Adipose tissue (tissue), 3 donors: ENCODE measurements around the gene DENND1A. TPM values are rescaled to one million over a fixed set of nuclear protein-coding genes. Genes with fewer than 3 reads are reported as not detected.
"Not testable (repeated sequence)": the region's sequence is repeated elsewhere in the genome, so short reads cannot be mapped to it uniquely, and the experiment has no call there.

Experiments used
- H3K27ac ChIP-seq: one replicate; pipeline ENCODE4 v1.5.1; 2013; ENCODE audit warnings: low read depth, low read length
- WGBS, 3 donors: extraction: QIAGEN DNeasy Blood & Tissue Kit; methylation state at CpG; one replicate each; pipeline ENCODE4 v1.1.7; 2013; 5-methylcytosine and 5-hydroxymethylcytosine counted together
- polyA plus RNA-seq, 3 donors: library from polyadenylated mRNA; stranded (reverse); fragments of 200-250 nt; gene quantifications; one replicate each; pipeline ENCODE4 v1.2.3, GENCODE V29; 2013
- donor health status: healthy with polysubstance abuse.
- donor health status: Bipolar disorder and iron deficiency.
- donor health status: healthy.

Gene DENND1A
- polyA plus RNA-seq, 3 donors: 3.3 to 12.9 (median 9.4) TPM

DNA sequence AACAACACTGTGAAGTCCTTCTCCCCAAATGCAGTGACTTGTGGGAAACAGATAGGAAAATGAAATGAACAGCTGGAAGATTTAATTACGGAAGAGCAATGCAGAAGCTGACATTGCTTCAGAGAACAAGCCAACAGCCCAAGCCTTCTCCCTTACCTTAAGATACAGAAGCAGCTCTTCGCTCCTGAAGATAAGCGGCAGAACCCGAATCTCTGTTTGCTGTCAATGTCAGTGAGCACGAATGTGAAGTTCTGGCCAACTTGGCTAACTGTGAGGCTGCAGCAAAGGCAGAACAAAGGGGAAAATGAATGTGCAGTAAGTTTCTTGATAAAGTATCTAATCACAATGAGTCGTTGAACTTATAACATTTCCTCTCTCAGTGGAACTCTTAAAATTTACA, 172.4 kb downstream of the DENND1A start:
- 60 to 82% (median 68%) methylated on average over 6 of the region's 6 CpGs for WGBS, 3 donors
- no peak overlapping the region for H3K27ac ChIP-seq

DNA sequence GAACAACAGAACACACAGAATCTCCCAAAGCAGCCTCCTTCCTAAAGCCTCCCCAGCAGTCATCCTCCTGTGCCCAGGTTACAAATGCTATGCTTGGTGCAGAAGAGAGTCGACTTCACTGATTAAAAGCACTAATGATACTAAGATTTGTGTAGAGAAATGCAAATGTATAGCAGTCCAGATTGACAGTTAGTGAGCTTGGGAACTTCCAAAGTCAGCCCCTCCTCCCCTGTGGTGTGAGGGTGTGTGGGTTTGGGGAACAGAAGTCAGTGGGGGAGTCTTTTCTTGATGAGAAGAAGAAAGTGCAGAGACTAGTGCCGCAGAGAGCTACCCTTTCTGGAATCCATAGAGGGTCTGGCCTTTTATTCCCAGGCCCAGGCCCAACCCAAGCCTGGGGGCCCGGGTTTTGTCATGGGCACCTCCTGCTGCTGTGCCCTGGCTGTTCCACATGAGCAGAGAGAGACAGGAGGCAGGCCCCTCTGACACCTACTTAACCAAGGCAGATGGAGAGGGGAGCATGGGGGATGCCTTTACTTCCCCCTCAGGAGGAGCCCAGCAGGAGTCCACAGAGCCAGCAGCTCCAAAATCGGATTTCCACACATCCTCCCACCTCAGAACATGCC, 173.3 kb downstream of the DENND1A start:
- H3K27ac ChIP-seq: no peak overlapping the region
- 93 to 94% (median 94%) methylated on average over 4 of the region's 4 CpGs for WGBS, 3 donors

- WGBS, 3 donors: 85 to 99% (median 88%) methylated on average over 2 of the region's 2 CpGs
- H3K27ac ChIP-seq: no peak overlapping the region
Observed at GRCh38 chr9:123753669-123754258, 176.2 kb downstream of the DENND1A start.

DNA sequence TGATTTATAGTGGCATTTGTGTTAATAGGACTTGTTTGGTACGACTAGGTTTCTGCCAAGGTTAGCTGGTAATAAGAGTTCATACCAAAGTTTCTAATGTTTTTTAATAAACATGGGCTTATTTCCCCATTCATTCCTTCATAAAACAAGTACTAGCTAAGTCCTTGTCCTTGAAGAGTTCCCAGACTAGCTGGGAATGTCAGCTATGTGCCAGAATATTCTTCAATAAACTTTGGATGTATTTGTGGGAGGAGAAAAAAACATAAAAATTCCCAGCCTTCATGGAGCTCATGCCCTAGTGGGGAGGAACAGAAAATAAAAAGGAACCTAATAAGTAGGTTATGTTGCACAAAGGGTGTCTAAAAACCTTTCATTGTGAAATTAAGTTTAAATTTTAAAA, 176.9 kb downstream of the DENND1A start:
- no peak overlapping the region for H3K27ac ChIP-seq
- 56 to 62% (median 60%) methylated on average over 1 of the region's 1 CpG for WGBS, 3 donors

GRCh38 chr9:123749580-123750202, 180.2 kb downstream of the DENND1A start:
- 80 to 90% (median 87%) methylated on average over 4 of the region's 4 CpGs for WGBS, 3 donors
- H3K27ac ChIP-seq: no peak overlapping the region

GRCh38 chr9:123746765-123747164, 183.2 kb downstream of the DENND1A start:
- 97 to 100% (median 100%) methylated on average over 1 of the region's 1 CpG for WGBS, 3 donors
- no peak overlapping the region for H3K27ac ChIP-seq

GRCh38 chr9:123745933-123746332, 184.0 kb downstream of the DENND1A start:
- 95 to 100% (median 96%) methylated on average over 1 of the region's 1 CpG for WGBS, 3 donors
- no peak overlapping the region for H3K27ac ChIP-seq

GRCh38 chr9:123745451-123745850, 184.5 kb downstream of the DENND1A start:
- 70 to 97% (median 87%) methylated on average over 2 of the region's 2 CpGs for WGBS, 3 donors
- H3K27ac ChIP-seq: no peak overlapping the region

- no peak overlapping the region for H3K27ac ChIP-seq
- 94 to 95% (median 95%) methylated on average over 4 of the region's 4 CpGs for WGBS, 3 donors
Observed at GRCh38 chr9:123743737-123744136, 186.2 kb downstream of the DENND1A start.

GRCh38 chr9:123742009-123742767, 187.7 kb downstream of the DENND1A start:
- H3K27ac ChIP-seq: no peak overlapping the region
- WGBS, 3 donors: 29 to 59% (median 57%) methylated on average over 7 of the region's 7 CpGs

- H3K27ac ChIP-seq: no peak overlapping the region
- WGBS, 3 donors: 52 to 78% (median 59%) methylated on average over 3 of the region's 3 CpGs
Observed at GRCh38 chr9:123741214-123741613, 188.7 kb downstream of the DENND1A start.

DNA sequence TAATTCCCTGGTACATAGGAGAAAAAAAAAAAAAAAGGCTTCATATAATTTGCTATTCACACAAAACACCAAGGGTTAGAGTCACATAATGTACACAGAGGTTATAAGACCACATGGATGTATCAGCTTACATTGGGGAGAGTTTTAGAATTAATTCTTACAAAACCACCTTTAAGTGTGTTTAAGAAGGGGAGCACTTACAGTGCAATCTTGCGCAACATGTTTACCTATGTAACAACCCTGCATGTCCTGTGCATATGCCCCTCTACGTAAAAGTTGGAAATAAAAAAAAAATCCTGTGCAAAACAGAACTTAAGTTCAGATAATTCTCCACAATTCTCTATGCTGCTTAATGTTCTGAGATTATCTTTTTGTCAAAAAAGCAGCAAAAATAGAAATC, 190.0 kb downstream of the DENND1A start:
- H3K27ac ChIP-seq: no peak overlapping the region
- WGBS, 3 donors: 83 to 99% (median 85%) methylated on average over 2 of the region's 2 CpGs

DNA sequence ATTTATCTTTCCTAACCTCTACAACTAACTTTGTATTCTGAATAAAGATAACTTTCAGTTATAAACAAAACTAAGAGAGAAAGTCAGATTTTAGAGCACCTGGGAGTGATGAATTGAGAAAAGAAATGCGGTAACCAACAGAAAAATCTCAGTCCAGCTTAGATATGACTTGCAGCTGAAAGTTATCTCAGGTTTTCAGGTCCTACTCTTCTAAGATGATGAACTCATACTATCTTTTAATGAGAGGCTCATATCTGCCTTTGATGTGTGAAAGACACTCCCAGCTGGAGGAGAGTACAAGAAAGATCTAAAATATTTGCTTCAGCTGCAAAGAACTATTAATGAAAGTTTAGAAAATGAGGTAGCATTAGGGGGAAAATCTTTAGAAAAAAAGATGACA, 190.5 kb downstream of the DENND1A start:
- WGBS, 3 donors: 90 to 95% (median 94%) methylated on average over 1 of the region's 1 CpG

DNA sequence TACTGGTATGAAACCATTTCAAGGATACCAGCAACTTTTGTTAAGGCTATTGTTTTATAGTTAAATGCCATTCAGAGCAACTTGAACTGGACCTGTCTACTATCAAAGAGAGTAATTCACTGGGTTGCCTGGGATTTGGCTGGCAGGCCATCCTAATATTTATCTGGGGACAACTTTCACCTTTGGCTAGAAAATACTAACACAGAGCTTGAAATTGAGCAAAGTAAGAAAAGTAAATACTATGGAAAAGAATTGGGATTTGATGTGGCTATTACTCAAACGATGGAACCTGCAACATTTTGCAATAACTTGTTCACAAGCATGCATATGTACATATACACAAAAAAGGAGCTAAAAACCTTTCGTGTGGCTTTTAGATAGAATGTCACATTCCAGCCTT, 191.3 kb downstream of the DENND1A start:
- no peak overlapping the region for H3K27ac ChIP-seq
- WGBS, 3 donors: 83 to 93% (median 87%) methylated on average over 2 of the region's 2 CpGs

More for the DNA sequence above, 190.5 kb downstream of the DENND1A start:
- no peak overlapping the region for H3K27ac ChIP-seq

- H3K27ac ChIP-seq: no peak overlapping the region
- 92 to 99% (median 98%) methylated on average over 4 of the region's 4 CpGs for WGBS, 3 donors
Observed at GRCh38 chr9:123735376-123735775, 194.6 kb downstream of the DENND1A start.

- not testable (repeated sequence) for H3K27ac ChIP-seq
- 97 to 98% (median 98%) methylated on average over 5 of the region's 5 CpGs for WGBS, 3 donors
Observed at GRCh38 chr9:123728571-123728970, 201.4 kb downstream of the DENND1A start.

DNA sequence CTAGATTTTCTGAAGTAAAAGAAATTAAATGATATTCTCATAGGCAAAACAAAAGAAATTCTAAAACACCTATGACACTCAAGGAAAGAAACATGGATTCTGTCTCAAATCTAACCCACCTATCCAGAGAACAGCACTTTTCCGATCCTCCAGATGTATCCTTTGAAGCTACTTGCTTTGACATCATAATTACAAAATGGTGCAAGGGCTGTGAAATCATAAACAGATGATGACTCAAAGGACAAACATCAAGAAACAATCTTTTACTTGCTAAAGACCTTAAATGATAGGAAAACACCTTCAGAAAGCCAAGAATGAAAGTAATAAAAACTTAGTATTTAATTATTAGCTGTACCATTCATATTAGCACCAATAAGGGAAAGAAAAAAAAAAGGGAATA, 202.6 kb downstream of the DENND1A start:
- H3K27ac ChIP-seq: no peak overlapping the region

GRCh38 chr9:123725389-123725788, 204.5 kb downstream of the DENND1A start:
- H3K27ac ChIP-seq: no peak overlapping the region
- 72 to 84% (median 77%) methylated on average over 8 of the region's 8 CpGs for WGBS, 3 donors

More for the DNA sequence above, 202.6 kb downstream of the DENND1A start:
- 92 to 100% (median 97%) methylated on average over 1 of the region's 1 CpG for WGBS, 3 donors

- WGBS, 3 donors: 95 to 96% (median 96%) methylated on average over 2 of the region's 2 CpGs
- H3K27ac ChIP-seq: no peak overlapping the region
Observed at GRCh38 chr9:123724211-123724796, 205.6 kb downstream of the DENND1A start.
